Measurements from ENCODE around the gene SERPINB13.

- TF ChIP-seq CTCF (IDR thresholded peaks at IDR 0.05), result no peak
- no peak for TF ChIP-seq POLR2A (IDR thresholded peaks at IDR 0.05; ENCODE audit: low read length)
- TF ChIP-seq CHD2 (IDR thresholded peaks at IDR 0.05; ENCODE audit: low read length, partially characterized antibody), result no peak
- no peak for TF ChIP-seq MYC (IDR thresholded peaks at IDR 0.05; ENCODE audit: borderline replicate concordance, low read length)
- no peak for TF ChIP-seq USF2 (IDR thresholded peaks at IDR 0.05)
- no peak for TF ChIP-seq RAD21 (conservative IDR thresholded peaks at IDR 0.05 in 1 of 2, IDR thresholded peaks at IDR 0.05 in 1 of 2)
- TF ChIP-seq EP300 (IDR thresholded peaks at IDR 0.05), result no peak
- TF ChIP-seq EHMT2 (IDR thresholded peaks at IDR 0.05; ENCODE audit: low read depth), result no peak
- TF ChIP-seq FOSL2 (IDR thresholded peaks at IDR 0.05), result no peak
- no peak for TF ChIP-seq FOSL2 (CRISPR knock-in tag; IDR thresholded peaks at IDR 0.05)
- no peak for TF ChIP-seq BHLHE40 (IDR thresholded peaks at IDR 0.05; ENCODE audit: low read depth, low read length)
- no peak for TF ChIP-seq MAZ (IDR thresholded peaks at IDR 0.05; ENCODE audit: borderline replicate concordance, low read depth, low read length)
Observed at GRCh38 chr18:63539904-63540510, 47.1 kb upstream of the SERPINB13 start.
